Urinary bladder (tissue), 4 donors: ENCODE results near the gene CACNA1C. TPM values are rescaled to one million over a fixed set of nuclear protein-coding genes. Genes with fewer than 3 reads are reported as not detected.
"Not testable (repeated sequence)": the region's sequence is repeated elsewhere in the genome, so short reads cannot be mapped to it uniquely, and the experiment has no call there.

Experiments used
- DNase-seq: peaks from one replicate; pipeline ENCODE4 v3.0.0-alpha.2; 2015; ENCODE audit errors: extremely low spot score
- H3K27ac ChIP-seq: one replicate; pipeline ENCODE4 v1.5.1; 2013; ENCODE audit warnings: low read depth, mild to moderate bottlenecking, moderate library complexity
- H3K36me3 ChIP-seq: one replicate; pipeline ENCODE4 v1.6.1; 2013; ENCODE audit warnings: mild to moderate bottlenecking, moderate library complexity; ENCODE audit not compliant: insufficient read depth
- H3K4me1 ChIP-seq: one replicate; pipeline ENCODE4 v1.6.1; 2013; ENCODE audit warnings: mild to moderate bottlenecking, moderate library complexity; ENCODE audit not compliant: insufficient read depth
- H3K4me3 ChIP-seq: one replicate; pipeline ENCODE4 v1.5.1; 2013; ENCODE audit warnings: low read depth, low read length
- WGBS: extraction: QIAGEN DNeasy Blood & Tissue Kit; methylation state at CpG from one replicate; pipeline ENCODE4 v1.1.7; 2013; 5-methylcytosine and 5-hydroxymethylcytosine counted together
- polyA plus RNA-seq: library from polyadenylated mRNA; stranded (reverse); fragments of 200-250 nt; gene quantifications from one replicate; pipeline ENCODE4 v1.2.3, GENCODE V29; 2013
- total RNA-seq: library from RNA; depleted of rRNA; stranded (reverse); fragments of >200 nt; gene quantifications from one replicate; pipeline ENCODE4 v1.2.3, GENCODE V29; 2014
- donor health status: healthy with polysubstance abuse.
- donor health status: healthy.

Gene CACNA1C
- total and polyA plus RNA-seq, 2 donors = 25.7 to 34.5 TPM

DNA sequence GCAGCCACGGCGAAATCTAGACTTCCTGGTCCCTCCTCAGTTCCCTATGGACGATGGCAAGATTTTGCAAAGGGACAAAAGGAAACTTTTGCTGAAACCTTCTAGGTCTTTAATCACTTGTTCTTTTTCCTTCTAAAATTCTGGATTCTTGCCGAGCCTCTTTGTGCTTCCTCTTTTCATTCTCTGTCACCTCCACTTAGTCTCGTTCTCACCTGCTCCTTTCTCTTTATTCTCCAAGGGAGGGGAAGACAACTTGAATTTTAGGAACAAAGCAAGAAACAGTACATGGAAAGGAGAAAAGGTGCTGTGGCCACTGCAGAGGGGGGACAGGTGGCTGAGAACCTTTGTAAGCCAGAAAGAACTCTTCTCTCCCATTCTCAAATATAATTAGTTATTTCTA lies 194.8 kb downstream of the CACNA1C start:
- Histone ChIP-seq H3K36me3 (no peaks in the 10 kb centered on the region), H3K4me3 (no peak overlapping the region), H3K4me1 (no peaks in the 10 kb centered on the region), H3K27ac (no peak overlapping the region)
- DNase-seq = no peak
- WGBS = 65% methylated on average over 5 of the region's 5 CpGs

GRCh38 chr12:2248087-2248900 lies 195.5 kb downstream of the CACNA1C start:
- Histone ChIP-seq H3K27ac (no peak overlapping the region), H3K36me3 (no peaks in the 10 kb centered on the region), H3K4me1 (no peaks in the 10 kb centered on the region), H3K4me3 (no peak overlapping the region)
- no peak for DNase-seq
- WGBS = 54% methylated on average over 17 of the region's 17 CpGs

- Histone ChIP-seq H3K36me3 (no peaks in the 10 kb centered on the region), H3K27ac (no peak overlapping the region), H3K4me1 (no peaks in the 10 kb centered on the region), H3K4me3 (no peak overlapping the region)
- 71% methylated on average over 8 of the region's 8 CpGs for WGBS
- DNase-seq = no peak
Measured at GRCh38 chr12:2248901-2249381, 196.2 kb downstream of the CACNA1C start.

DNA sequence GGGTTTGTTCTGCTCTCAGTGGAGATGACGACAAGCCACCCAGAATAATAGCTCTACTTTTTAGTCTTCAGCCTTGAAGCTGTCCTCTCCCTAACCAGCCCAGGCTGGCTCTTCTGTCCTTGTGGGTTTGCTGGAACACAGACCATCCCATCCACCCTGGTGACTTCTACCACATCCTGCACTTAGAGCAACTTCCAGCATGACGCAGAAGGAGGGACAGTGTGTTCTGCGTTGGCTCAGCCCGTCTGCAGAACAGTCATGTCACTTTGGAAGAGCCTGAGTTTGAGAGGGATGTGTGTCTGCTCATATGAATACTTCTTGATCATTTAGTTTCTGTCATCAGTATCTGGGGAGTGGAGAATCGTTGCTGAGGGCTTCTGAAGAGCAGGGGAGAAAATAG lies 198.0 kb downstream of the CACNA1C start:
- WGBS = 83% methylated on average over 5 of the region's 5 CpGs
- no peak overlapping the region for H3K4me3 ChIP-seq
- no peak for DNase-seq
- no peaks in the 10 kb centered on the region for H3K36me3 ChIP-seq
- no peak overlapping the region for H3K27ac ChIP-seq
- no peaks in the 10 kb centered on the region for H3K4me1 ChIP-seq

- no peak for DNase-seq
- H3K4me3 ChIP-seq = no peak overlapping the region
- H3K27ac ChIP-seq = no peak overlapping the region
- H3K36me3 ChIP-seq = no peaks in the 10 kb centered on the region
- 84% methylated on average over 8 of the region's 8 CpGs for WGBS
- no peaks in the 10 kb centered on the region for H3K4me1 ChIP-seq
Measured at GRCh38 chr12:2251526-2252209, 198.9 kb downstream of the CACNA1C start.

GRCh38 chr12:2255311-2255710 lies 202.5 kb downstream of the CACNA1C start:
- no peaks in the 10 kb centered on the region for H3K36me3 ChIP-seq
- H3K4me1 ChIP-seq = no peaks in the 10 kb centered on the region
- DNase-seq = no peak
- 92% methylated on average over 2 of the region's 2 CpGs for WGBS
- H3K27ac ChIP-seq = no peak overlapping the region
- H3K4me3 ChIP-seq = no peak overlapping the region

- H3K4me1 ChIP-seq, DNase-seq, H3K27ac ChIP-seq, H3K36me3 ChIP-seq, H3K4me3 ChIP-seq: not testable (repeated sequence)
- WGBS = 83% methylated on average over 9 of the region's 9 CpGs
Measured at GRCh38 chr12:2255731-2256130, 202.9 kb downstream of the CACNA1C start.

DNA sequence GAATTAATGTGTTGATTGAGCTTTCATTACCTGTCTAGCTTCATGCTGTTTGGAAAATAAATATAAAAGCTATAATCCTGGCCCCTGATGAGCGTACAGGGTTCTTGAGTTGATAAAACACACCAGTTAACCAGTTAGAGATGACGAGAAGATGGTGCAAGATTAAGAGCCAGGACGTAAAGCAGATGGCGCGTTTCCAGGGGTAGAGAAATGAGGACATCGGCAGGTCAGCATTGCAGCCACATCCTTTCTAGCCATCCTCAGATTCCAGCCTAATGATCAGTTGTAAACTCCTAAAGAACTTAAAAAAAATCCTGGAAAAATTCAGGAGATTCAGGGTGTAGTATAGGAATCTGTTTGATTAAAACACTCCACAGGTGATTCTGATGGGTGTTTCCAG lies 203.7 kb downstream of the CACNA1C start:
- WGBS = 74% methylated on average over 6 of the region's 6 CpGs
- Histone ChIP-seq H3K36me3 (no peaks in the 10 kb centered on the region), H3K4me3 (no peak overlapping the region), H3K27ac (no peak overlapping the region), H3K4me1 (no peaks in the 10 kb centered on the region)
- no peak for DNase-seq

DNA sequence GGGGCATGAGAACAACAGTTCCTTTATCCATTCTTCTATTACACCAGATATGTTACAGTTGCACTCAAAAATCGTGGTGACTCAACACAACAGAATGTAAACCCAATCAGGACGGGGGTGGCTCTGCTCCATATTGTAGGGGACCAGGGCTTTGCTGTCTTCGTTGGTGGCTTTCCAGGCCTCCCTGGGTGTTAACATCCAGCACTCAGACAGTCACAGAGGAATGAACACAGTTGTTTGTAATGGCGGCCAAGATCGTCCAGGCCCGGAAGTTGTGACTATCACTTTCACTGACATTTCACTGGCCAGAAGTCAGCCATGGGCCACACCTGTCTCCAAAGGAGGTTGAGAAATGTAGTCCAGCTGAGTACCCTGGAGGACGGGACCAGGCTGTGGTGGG lies 204.1 kb downstream of the CACNA1C start:
- no peaks in the 10 kb centered on the region for H3K4me1 ChIP-seq
- WGBS = 70% methylated on average over 7 of the region's 7 CpGs
- DNase-seq = no peak
- H3K36me3 ChIP-seq = no peaks in the 10 kb centered on the region
- no peak overlapping the region for H3K4me3 ChIP-seq
- H3K27ac ChIP-seq = no peak overlapping the region

DNA sequence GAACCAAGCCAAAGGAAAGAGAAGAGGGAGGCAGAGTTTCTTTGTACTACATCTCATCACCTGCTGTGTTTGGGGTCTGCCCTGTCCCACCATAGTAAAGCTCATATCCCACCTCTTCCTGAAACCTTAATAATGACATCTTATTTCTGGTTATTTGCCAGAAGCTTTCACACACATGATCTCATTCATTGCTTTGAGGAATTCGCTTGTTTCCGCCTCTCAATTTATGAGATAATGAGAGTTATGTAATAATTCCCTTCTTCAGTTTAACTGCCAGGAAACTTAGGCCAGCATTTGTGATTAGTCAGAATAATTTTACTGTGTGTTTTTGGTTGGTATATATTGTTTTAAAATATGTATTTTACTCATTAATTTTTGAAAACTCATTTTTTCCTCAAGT lies 205.2 kb downstream of the CACNA1C start:
- no peak overlapping the region for H3K27ac ChIP-seq
- no peak overlapping the region for H3K4me3 ChIP-seq
- H3K4me1 ChIP-seq = no peaks in the 10 kb centered on the region
- no peak for DNase-seq
- H3K36me3 ChIP-seq = no peaks in the 10 kb centered on the region
- 56% methylated on average over 2 of the region's 2 CpGs for WGBS

DNA sequence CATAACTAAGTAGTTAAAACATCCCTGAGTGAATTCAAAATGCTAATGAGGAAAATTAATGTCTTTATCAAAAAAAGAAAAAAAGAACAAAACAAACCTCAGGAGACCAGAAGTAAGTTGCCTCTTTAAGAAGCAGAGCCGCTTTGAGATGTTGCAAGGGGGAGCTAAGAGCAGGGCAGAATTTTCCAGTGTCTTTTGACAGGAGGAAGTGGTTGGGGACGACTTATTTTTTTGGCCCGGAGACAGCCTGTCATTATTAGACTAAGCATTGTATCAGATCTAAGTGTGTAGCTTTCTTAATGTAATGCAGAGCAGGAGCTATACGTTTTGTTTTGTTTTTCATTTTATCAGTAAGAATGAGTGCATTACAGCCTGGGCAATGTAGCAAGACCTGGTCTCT lies 206.6 kb downstream of the CACNA1C start:
- H3K4me1 ChIP-seq = no peaks in the 10 kb centered on the region
- WGBS = 51% methylated on average over 4 of the region's 4 CpGs

DNA sequence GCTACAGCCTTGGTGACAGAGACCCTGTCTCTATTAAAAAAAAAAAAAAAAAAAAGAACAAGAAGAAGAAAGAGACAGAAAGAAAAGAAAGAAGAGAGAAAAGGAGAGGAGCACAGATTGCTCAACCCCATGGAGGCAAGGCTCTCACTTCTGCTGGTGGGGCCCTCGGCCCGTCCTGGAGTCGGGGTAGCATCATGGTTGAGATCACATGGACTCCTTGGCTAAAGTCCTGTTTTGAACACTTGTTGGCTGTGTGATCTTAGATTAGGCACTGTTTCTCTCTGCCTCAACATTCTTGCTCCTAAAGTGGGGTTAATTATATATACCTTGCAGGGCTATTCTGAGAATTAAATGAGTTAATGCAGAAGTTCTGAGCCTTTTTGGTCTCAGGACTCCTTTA lies 207.7 kb downstream of the CACNA1C start:
- H3K4me1 ChIP-seq = no peaks in the 10 kb centered on the region
- H3K36me3 ChIP-seq = no peaks in the 10 kb centered on the region
- no peak overlapping the region for H3K27ac ChIP-seq
- H3K4me3 ChIP-seq = no peak overlapping the region
- DNase-seq = no peak
- 84% methylated on average over 3 of the region's 3 CpGs for WGBS

More for the DNA sequence above, 206.6 kb downstream of the CACNA1C start:
- Histone ChIP-seq H3K36me3 (no peaks in the 10 kb centered on the region), H3K4me3 (no peak overlapping the region), H3K27ac (no peak overlapping the region)
- no peak for DNase-seq

DNA sequence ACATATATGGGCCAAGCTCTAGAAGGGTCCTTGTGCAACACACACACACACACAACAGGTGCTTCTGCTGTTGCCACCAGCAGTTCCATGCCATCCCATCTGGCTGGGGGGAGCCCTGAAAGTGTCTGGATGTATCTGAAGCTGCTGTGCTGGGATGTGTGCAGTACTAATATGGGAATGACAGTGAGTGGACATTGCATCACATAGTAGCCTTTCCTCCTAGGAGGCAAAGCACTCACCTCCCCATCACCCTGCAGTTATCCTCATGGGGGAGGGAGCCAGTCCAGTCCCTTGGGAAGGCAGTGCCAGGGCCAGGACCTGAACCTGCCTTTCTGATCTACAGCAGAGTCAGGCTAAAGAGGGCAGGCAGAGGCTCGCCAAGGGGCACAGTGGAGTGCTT lies 208.9 kb downstream of the CACNA1C start:
- H3K4me3 ChIP-seq = no peak overlapping the region
- WGBS = 93% methylated on average over 1 of the region's 1 CpG
- no peaks in the 10 kb centered on the region for H3K4me1 ChIP-seq
- no peak for DNase-seq
- no peak overlapping the region for H3K27ac ChIP-seq
- no peaks in the 10 kb centered on the region for H3K36me3 ChIP-seq

DNA sequence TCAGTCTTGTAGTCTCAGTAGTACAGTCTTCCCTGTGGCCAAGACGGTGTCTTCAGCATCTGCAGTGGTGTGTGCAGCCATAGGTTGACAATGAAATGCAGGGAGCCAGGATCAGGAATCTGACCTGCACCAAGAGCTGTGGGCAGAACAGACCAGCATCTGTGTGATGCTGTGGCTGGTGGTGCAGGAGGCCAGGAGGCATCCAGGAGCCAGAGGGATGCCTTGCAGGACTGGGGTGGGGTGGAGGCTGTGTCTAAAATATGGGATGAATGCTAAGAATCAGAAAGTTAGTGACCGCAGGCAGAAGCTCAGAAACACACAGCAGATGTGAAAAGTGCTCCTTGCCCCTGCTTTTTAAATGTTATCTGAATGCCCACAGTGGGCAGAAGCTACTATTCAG lies 209.7 kb downstream of the CACNA1C start:
- H3K27ac ChIP-seq = no peak overlapping the region

More for the DNA sequence above, 209.7 kb downstream of the CACNA1C start:
- WGBS = 95% methylated on average over 2 of the region's 2 CpGs
- H3K4me1 ChIP-seq = no peaks in the 10 kb centered on the region
- H3K36me3 ChIP-seq = no peaks in the 10 kb centered on the region
- H3K4me3 ChIP-seq = no peak overlapping the region
- DNase-seq = no peak
